ENCODE measurements around the gene HSPA4. TPM values are rescaled to one million over a fixed set of nuclear protein-coding genes. Genes with fewer than 3 reads are reported as not detected.

Gene HSPA4
- total RNA-seq = 55.2 and 139 TPM in 2 replicates

GRCh38 chr5:133051542-133052316 lies at the start of gene HSPA4:
TSS of gene HSPA4 (plus strand) at chr5:133052013. CDS start at chr5:133052251, 238 bp downstream.

GRCh38 chr5:133025804-133026663 lies 25.8 kb upstream of the HSPA4 start, which contains the start of gene ZCCHC10:
TSS of gene ZCCHC10 (minus strand) at chr5:133026549. CDS start at chr5:133026537, 12 bp downstream.

Other genes with a start within 250 kb of the HSPA4 start
- not detected in 2 replicates for gene SOWAHA, start 238.7 kb upstream of the HSPA4 start, total RNA-seq
- gene SHROOM1, start 221.4 kb upstream of the HSPA4 start, total RNA-seq = 4.4 and 5.2 TPM in 2 replicates
- not detected in 2 replicates for gene GDF9, start 185.5 kb upstream of the HSPA4 start, total RNA-seq
- 78.4 and 98.4 TPM in 2 replicates for gene UQCRQ, start 185.4 kb upstream of the HSPA4 start, total RNA-seq
- gene LEAP2, start 178.3 kb upstream of the HSPA4 start, total RNA-seq = under 0.01 and 0.38 TPM in 2 replicates
- 15.2 and 43.6 TPM in 2 replicates for gene AFF4, start 88.4 kb upstream of the HSPA4 start, total RNA-seq
- 16.4 and 18.3 TPM in 2 replicates for gene ZCCHC10, start 25.5 kb upstream of the HSPA4 start, total RNA-seq

All from bladder microvascular endothelial cell (primary cell).